GM18507 (cell line): ENCODE data around the gene IFT22.
"Not testable (repeated sequence)": the region's sequence is repeated elsewhere in the genome, so short reads cannot be mapped to it uniquely, and the experiment has no call there.

Experiments used
- DNase-seq: peaks from one replicate; pipeline ENCODE4 v3.0.0; 2011; ENCODE audit warnings: low read depth; ENCODE audit not compliant: insufficient read length; ENCODE audit errors: extremely low spot score
- FAIRE-seq: peaks from 2 replicates; lab custom pipeline; 2011; peaks lifted over from hg19 to GRCh38; lab: Jason Lieb, UNC

The IFT22 gene

DNA sequence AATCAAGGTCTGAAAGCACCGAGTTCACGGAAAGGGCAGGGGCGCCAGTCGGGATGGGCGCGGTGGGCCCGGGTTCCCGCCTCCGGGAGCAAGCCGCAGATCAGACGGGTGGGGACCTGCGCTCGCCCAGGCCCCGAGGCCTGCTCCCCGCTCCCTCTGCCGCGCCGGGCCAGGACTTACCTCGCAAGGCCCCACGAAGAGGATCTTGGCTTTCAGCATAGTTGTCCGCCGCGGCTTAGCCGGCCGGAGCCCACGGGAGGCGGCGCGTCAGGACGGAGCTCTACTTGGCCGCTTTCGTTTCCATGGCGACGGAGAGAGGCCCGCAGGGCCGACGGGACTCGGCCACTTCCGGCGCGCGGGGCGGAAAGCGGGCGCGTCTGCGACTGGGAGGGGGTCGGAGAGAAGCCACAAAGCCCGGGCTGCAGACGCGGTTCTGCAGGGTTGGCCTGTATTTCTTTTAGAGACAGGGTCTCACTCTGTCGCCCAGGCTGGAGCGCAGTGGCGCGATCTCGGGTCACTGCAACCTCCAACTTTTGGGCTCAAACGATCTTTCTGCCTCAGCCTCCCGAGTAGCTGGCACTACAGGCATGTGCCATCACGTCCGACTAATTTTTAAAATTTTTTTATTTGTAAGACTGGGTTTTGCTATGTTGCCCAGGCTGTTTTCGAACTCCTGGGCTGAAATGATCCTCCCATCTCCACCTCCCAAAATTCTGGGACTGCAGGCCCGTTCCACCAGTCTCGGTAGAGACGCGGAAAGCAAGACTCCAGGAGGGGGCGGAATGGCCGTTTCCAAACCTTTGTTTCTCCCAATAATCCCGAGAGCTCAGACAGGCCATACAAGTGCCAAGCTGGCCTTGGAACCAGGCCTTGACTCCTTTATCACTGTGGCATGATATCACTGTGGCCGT is at the start of gene IFT22:
IFT22 (minus strand) TSS at position 322 of the 911 bp plus-strand sequence; CDS start at position 219, 103 bp downstream.
- DNase-seq (peak; percentile 94), FAIRE-seq (peak; percentile 90)

GRCh38 chr7:101370836-101371235 is 49.2 kb upstream of the IFT22 start:
- FAIRE-seq = no peak
- DNase-seq = no peak

DNA sequence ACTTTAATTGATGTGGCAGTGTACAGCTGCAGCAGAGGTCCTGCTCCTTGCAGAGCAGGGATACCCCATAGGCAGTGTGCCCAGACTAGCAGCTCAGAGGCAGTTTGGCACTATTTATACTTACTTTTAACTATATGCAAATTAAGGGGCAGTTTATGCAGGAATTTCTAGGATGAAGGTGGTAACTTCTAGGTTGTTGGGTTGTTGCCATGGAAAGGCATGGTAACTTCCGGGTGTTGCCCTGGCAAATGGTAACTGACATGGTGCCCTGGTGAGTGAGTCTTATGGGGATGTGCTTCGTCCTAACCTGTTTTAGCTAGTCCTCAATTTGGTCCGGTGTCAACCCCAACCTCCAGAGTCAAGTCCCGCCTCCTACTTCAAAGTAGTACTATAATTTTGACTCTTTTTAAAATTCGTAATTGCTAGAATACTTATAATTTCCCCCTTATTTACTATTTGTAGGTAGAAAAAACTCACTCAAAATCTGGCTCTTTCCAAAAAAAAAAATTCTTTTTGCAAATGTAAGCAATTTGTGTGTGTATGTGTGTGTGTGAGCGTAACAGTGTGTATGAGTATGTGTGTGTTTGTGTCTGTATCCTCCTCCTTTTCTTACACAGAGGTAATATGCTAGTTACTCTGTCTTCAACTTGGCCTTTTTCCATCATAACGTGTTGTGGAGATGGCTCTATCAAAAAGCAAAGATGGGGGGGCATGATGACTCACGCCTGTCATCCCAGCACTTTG is 47.0 kb upstream of the IFT22 start:
- DNase-seq (no peak), FAIRE-seq (no peak)

GRCh38 chr7:101367676-101368075 is 46.1 kb upstream of the IFT22 start:
- FAIRE-seq = no peak
- no peak for DNase-seq

GRCh38 chr7:101365956-101366355 is 44.3 kb upstream of the IFT22 start:
- no peak for FAIRE-seq
- no peak for DNase-seq

- FAIRE-seq = peak; percentile 58
- DNase-seq = peak; percentile 76
These were observed 42.2 kb upstream of the IFT22 start for GRCh38 chr7:101363734-101364374.

GRCh38 chr7:101363196-101363733 is 41.7 kb upstream of the IFT22 start:
- FAIRE-seq = no peak
- DNase-seq = no peak

GRCh38 chr7:101362334-101363195 is 41.0 kb upstream of the IFT22 start, which contains the start of gene COL26A1:
Gene COL26A1, plus strand, starts transcription at chr7:101362875. Its CDS starts 158 bp downstream, at chr7:101363033.
- DNase-seq = no peak
- no peak for FAIRE-seq

GRCh38 chr7:101357433-101357832 is 35.8 kb upstream of the IFT22 start:
- FAIRE-seq (no peak), DNase-seq (no peak)

DNA sequence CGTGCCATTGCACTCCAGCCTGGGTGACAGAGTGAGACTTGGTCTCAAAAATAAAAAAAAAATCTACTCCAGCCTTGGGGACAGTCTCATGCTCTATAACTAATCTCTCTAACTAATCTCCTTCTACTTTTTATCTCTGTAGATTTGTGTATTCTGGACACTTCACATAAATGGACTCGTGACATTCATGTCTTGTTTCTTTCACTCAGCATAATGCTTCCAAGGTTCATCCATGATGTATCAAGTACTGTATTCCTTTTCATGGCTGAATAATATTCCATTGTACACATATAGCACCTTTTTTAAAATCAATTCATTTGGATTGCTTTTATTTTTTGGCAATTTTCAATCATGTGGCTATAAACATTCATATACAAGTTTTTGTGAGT is 31.3 kb upstream of the IFT22 start:
- FAIRE-seq (no peak), DNase-seq (no peak)

DNA sequence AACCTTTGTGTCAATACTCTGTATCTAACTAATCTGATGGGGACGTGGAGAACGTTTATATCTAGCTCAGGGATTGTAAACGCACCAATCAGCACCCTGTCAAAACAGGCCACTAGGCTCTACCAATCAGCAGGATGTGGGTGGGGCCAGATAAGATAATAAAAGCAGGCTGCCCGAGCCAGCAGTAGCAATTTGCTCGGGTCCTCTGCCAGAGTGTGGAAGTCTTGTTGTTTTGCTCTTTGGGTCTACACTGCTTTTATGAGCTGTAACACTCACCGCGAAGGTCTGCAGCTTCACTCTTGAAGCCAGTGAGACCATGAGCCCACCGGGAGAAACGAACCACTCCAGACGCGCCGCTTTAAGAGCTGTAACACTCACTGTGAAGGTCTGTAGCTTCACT is 27.7 kb upstream of the IFT22 start:
- DNase-seq, FAIRE-seq: not testable (repeated sequence)

GRCh38 chr7:101348456-101349067 is 26.9 kb upstream of the IFT22 start:
- not testable (repeated sequence) for FAIRE-seq

DNA sequence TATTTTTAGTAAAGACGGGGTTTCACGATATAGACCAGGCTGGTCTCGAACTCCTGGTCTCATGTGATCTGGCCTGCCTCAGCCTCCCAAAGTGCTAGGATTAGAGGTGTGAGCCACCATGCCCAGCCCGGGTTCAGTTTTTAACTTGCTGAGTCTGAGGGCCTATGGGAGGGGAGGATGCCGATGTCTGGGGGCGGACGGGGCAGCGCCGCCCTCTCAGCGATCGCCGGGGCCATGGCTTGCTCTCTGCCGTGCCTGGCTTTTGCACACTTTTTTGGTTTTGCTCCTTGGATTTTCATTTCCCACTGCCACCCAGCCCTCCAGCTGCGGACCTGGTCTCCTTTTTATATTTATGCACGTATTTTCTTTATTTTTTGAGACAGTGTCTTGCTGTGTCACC is 25.9 kb upstream of the IFT22 start:
- no peak for DNase-seq
- no peak for FAIRE-seq

More at GRCh38 chr7:101348456-101349067, 26.9 kb upstream of the IFT22 start:
- DNase-seq = not testable (repeated sequence)

- DNase-seq (no peak), FAIRE-seq (no peak)
These were observed 21.3 kb upstream of the IFT22 start for GRCh38 chr7:101342892-101343291.

DNA sequence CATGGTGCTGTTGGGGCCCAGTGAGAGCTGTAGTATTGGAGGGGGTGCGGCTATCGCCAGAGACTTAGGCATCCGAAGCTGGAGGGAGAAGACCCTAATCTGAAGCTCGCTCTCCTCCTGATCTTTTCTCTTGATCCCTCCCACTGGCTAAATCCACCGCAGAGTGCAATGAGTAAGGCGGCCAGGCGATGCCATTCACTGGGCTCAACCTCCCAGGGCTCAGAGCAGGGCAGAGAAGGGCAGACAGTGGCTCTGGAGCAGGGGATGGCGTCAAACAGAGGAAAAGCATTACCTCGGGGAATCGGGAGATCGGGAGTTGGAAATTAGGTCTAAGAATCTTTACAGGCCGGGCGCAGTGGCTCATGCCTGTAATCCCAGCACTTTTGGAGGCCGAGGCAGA is 18.8 kb upstream of the IFT22 start:
- DNase-seq (no peak), FAIRE-seq (no peak)

DNA sequence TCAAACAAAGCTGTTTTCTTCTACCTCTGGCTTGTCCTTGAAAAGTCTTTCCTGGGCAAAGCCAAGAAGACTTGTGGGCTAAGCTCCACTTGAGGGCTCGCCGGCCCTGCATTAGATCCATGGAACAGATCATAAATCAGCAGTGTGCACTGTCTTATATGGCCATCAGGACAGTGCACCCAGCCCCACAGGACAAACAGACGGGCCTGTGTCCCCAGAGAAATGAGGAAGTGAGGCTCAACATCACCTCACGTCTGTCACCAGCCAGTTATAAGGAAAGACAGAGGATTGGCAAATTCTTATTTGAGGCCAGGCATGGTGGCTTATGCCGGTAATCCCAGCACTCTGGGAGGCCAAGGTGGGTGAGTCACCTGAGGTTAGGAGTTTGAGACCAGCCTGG is 12.3 kb upstream of the IFT22 start:
- DNase-seq (no peak), FAIRE-seq (no peak)

DNA sequence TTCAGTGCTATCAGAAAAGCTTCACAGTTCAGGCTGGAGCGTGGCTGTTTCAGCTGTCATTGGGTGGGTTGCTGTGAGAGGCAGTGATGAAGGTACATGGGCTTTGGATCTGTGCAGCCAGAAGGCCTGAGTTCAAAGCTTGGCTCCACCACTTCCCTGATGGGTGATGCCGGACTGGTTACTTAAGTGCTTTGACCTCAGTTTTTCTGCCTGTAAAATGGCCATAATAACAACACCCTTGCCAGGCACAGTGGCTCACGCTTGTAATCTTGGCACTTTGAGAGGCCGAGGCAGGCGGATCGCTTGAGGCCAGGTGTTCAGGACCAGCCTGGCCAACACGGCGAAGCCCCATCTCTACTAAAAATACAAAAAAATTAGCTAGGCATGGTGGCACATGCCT is 10.4 kb upstream of the IFT22 start:
- FAIRE-seq (no peak), DNase-seq (no peak)

GRCh38 chr7:101330011-101330484 is 8.4 kb upstream of the IFT22 start:
- DNase-seq = no peak
- no peak for FAIRE-seq
